GM19351 (cell line): ENCODE measurements around the gene PWWP2A.
"Not testable (repeated sequence)": the region's sequence is repeated elsewhere in the genome, so short reads cannot be mapped to it uniquely, and the experiment has no call there.

ENCODE experiments used
- ATAC-seq: cut with Tn5 transposase; IDR thresholded peaks from one replicate; pipeline ENCODE4 v1.9.1; 2021; ENCODE audit warnings: mild to moderate bottlenecking, moderate library complexity; ENCODE audit not compliant: unreplicated experiment

Gene PWWP2A

DNA sequence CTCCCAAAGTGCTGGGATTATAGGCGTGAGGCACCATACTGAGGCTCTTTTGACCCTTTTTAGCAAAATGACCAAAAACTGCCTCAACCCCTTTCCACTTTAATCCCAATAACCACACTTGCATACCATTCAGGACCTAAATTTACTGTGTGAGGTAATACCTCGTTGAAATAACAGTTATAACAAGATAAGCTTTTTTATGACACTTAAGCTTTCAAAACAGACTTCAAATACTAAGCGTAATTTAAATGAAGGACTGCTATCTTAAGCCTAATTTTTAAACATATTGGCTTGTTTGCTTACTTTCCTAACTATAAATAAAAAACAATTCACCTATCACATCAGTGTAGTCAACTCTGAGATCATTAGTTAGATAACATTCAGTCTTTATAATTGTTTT is 37.8 kb downstream of the PWWP2A start:
- no peak for ATAC-seq

GRCh38 chr5:160079753-160080152 is 39.5 kb downstream of the PWWP2A start:
- no peak for ATAC-seq

- ATAC-seq: no peak
These were observed 42.3 kb downstream of the PWWP2A start for GRCh38 chr5:160076997-160077396.

DNA sequence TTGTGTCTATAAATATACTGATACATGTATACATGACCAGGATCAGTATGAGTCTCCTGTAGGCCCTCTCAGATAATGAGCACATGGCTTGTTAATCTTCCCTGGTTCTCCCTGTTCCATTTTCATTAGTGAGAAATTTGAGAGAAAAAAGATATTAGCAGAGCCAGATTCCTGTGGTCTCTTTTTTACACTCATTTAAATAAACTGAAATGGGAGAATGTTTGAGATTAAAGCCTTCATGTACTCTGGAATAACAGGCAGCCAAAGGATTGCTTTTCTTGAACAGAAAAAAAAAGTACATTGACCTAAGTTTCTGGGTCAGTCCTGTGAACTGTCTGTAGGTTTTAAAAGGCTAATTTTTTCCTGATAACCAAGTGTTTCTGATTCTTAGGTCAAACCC is 44.2 kb downstream of the PWWP2A start:
- no peak for ATAC-seq

- no peak for ATAC-seq
These were observed 47.3 kb downstream of the PWWP2A start for GRCh38 chr5:160071916-160072315.

DNA sequence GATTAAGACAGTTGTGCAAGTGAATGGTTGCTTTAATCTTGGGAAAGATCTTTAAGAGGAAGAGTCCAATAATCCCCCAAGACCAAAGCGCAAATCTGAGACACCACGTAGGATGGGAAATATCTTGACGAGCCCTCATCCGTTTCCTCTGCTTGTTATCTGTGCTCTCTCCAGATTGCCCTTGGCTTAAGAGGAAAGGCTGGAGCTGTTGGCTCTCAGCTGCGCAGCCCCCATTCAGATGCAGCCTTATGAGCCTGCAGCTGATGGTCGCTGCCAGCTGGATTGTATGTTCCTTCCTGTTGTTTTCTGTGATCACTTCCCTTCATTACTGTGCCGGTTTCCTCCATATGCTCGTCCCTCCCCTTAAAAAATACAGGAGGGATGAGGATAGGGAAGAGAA is 47.7 kb downstream of the PWWP2A start:
- no peak for ATAC-seq

DNA sequence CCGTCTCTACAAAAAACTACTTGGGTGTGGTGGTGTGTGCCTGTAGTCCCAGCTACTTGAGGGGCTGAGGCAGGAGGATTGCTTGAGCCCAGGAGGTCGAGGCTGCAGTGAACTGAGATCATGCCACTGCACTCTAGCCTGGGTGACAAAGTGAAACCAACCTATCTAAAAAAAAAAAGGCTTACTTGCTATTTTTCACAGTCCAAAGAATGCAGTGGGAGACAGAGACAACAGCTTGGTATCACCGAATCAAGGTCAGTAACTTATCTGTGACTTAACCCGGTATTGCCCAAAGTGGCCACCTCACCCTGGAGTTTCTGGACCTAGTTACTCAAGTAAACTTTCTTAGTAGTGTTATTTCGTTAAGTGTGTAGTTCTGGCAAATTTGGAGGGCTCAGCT is 50.1 kb downstream of the PWWP2A start:
- ATAC-seq: not testable (repeated sequence)

DNA sequence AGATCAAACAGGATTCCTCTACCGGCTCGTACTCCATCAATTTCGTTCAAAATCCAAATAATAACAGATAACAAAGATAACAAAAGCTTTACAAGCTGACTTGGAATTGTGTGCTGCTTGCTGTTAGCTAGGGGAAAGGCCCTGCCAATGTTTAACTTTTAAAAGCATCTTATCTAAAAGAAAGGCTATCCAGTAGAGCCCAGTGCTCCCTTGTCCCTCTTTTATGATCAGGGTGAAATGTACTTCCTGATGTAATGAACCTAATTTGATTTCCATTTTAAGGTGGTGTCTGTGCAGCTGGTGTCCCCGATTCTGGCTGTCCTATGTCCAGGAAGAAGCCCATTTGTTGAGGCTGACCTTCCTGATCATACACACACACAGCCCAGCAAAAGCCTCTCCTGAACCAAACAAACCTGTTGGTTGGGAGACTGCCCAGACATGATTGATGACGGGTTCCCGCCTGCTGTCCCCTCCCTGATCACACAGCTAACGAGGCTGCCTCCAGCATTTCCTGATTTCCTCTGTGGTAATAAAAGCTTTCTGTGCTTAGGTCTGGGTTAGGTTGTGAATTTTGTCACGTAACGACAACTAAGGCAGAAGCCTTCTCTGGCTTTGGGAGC is 54.1 kb downstream of the PWWP2A start:
- no peak for ATAC-seq

GRCh38 chr5:160064417-160064810 is 54.8 kb downstream of the PWWP2A start:
- no peak for ATAC-seq

DNA sequence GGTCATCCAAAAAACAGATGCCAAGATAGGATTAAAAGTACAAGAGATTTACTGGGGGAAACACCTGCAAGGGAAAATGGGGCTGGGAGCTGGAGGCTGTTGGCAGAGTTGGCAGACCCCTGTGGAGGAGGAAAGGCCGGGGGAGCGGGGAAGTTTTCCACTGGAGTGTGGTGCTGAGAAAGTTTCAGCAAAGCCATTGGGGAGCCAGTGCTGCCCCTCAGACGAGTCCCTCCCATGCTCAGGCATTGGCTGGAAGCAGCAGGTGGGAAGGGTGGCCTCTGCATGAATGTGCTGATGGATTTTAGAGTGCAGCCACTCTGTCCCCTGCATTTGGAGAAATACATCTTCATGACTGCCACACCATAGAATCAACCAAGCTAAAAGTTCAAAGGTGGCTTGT is 57.5 kb downstream of the PWWP2A start:
- no peak for ATAC-seq

GRCh38 chr5:160060001-160060400 is 59.2 kb downstream of the PWWP2A start:
- ATAC-seq: no peak

GRCh38 chr5:160057256-160057655 is 62.0 kb downstream of the PWWP2A start:
- ATAC-seq: no peak

DNA sequence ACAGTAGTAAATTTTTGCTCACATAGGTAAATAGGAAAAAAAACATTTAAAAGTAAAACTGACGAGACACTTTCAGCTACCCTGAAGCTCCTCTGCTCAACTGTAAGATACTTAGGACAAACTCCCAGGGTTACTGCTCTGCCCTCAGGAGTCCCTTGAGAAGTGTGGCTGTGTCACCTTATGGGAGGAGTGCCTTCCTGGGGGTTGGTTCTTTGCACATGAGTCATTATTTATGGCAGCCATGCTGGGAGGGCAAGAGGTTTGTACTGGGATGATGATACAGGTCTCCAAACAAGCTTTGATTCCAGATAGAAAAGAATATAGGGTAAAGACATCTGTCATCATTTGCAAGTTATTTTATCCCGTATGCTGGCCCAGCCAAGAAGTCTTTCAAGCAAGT is 64.4 kb downstream of the PWWP2A start:
- no peak for ATAC-seq

- ATAC-seq: no peak
These were observed 65.2 kb downstream of the PWWP2A start for GRCh38 chr5:160054047-160054446.

DNA sequence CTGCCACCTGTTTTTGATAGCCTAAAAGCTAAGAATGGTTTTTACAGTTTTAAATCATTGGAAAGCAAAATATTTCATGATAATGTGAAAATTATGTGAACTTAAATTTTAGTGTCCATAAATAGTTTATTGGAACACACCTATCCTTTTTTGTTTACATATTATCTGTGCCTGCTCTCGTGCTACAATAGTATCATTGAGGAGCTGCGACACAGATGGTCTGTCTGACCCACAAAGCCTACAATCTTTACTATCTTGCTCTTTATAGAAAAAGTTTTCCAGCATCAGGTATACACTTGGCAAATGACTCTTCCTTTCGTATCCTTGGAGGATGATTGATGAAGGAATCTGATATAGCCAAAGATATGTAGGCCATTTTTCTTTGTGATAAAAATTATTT is 70.2 kb downstream of the PWWP2A start:
- no peak for ATAC-seq

GRCh38 chr5:160048131-160048530 is 71.1 kb downstream of the PWWP2A start:
- no peak for ATAC-seq

- no peak for ATAC-seq
These were observed 71.8 kb downstream of the PWWP2A start for GRCh38 chr5:160047423-160047822.

GRCh38 chr5:160044967-160045366 is 74.3 kb downstream of the PWWP2A start:
- ATAC-seq: no peak

GRCh38 chr5:160044391-160044804 is 74.9 kb downstream of the PWWP2A start:
- ATAC-seq: no peak

DNA sequence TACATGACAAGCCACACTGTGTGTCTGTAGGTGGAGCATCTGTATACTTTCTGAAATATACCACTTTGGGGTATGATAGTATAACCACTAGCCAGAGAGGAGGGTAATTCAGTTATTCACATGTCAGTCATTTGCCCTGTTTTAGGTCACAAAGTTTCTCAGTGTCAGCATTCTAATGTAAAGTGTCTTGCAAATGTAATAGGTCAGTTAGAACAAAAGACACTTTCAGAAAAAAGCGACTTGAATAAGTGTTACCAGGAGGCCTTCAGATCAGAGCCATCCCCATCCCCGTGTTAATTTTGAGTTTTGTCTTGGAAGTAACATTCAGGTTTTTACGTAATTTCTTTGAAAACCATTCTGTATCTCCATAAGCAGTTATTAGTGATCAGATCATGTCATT is 76.6 kb downstream of the PWWP2A start:
- no peak for ATAC-seq
